ENCODE measurements around the gene CAPZA2.

GRCh38 chr7:116949941-116950801 is 87.8 kb downstream of the CAPZA2 start:
- no peak for TF ChIP-seq TOX (CRISPR knock-in tag; IDR thresholded peaks at IDR 0.05; ENCODE audit: borderline replicate concordance)
- TF ChIP-seq ZFP30 (CRISPR knock-in tag; IDR thresholded peaks at IDR 0.05): no peak
- no peak for TF ChIP-seq RARB (CRISPR knock-in tag; IDR thresholded peaks at IDR 0.05)
- TF ChIP-seq ZNF70 (CRISPR knock-in tag; IDR thresholded peaks at IDR 0.05): no peak
- TF ChIP-seq, protein P1, sequence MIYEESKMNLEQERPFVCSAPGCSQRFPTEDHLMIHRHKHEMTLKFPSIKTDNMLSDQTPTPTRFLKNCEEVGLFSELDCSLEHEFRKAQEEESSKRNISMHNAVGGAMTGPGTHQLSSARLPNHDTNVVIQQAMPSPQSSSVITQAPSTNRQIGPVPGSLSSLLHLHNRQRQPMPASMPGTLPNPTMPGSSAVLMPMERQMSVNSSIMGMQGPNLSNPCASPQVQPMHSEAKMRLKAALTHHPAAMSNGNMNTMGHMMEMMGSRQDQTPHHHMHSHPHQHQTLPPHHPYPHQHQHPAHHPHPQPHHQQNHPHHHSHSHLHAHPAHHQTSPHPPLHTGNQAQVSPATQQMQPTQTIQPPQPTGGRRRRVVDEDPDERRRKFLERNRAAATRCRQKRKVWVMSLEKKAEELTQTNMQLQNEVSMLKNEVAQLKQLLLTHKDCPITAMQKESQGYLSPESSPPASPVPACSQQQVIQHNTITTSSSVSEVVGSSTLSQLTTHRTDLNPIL (CRISPR knock-in tag; IDR thresholded peaks at IDR 0.05; ENCODE audit: low read depth): no peak
- TF ChIP-seq TCF4 (CRISPR knock-in tag; IDR thresholded peaks at IDR 0.05; ENCODE audit: borderline replicate concordance): no peak
- no peak for TF ChIP-seq ISL1 (CRISPR knock-in tag; IDR thresholded peaks at IDR 0.05)
- TF ChIP-seq, protein P2, sequence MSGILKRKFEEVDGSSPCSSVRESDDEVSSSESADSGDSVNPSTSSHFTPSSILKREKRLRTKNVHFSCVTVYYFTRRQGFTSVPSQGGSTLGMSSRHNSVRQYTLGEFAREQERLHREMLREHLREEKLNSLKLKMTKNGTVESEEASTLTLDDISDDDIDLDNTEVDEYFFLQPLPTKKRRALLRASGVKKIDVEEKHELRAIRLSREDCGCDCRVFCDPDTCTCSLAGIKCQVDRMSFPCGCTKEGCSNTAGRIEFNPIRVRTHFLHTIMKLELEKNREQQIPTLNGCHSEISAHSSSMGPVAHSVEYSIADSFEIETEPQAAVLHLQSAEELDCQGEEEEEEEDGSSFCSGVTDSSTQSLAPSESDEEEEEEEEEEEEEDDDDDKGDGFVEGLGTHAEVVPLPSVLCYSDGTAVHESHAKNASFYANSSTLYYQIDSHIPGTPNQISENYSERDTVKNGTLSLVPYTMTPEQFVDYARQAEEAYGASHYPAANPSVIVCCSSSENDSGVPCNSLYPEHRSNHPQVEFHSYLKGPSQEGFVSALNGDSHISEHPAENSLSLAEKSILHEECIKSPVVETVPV (CRISPR knock-in tag; IDR thresholded peaks at IDR 0.05): no peak
- no peak for TF ChIP-seq ARNTL (CRISPR knock-in tag; IDR thresholded peaks at IDR 0.05; ENCODE audit: borderline replicate concordance, low read depth)
- no peak for TF ChIP-seq POU6F1 (CRISPR knock-in tag; IDR thresholded peaks at IDR 0.05; ENCODE audit: borderline replicate concordance, low read depth)
- no peak for TF ChIP-seq TSHZ2 (CRISPR knock-in tag; IDR thresholded peaks at IDR 0.05)
- TF ChIP-seq, protein P3, sequence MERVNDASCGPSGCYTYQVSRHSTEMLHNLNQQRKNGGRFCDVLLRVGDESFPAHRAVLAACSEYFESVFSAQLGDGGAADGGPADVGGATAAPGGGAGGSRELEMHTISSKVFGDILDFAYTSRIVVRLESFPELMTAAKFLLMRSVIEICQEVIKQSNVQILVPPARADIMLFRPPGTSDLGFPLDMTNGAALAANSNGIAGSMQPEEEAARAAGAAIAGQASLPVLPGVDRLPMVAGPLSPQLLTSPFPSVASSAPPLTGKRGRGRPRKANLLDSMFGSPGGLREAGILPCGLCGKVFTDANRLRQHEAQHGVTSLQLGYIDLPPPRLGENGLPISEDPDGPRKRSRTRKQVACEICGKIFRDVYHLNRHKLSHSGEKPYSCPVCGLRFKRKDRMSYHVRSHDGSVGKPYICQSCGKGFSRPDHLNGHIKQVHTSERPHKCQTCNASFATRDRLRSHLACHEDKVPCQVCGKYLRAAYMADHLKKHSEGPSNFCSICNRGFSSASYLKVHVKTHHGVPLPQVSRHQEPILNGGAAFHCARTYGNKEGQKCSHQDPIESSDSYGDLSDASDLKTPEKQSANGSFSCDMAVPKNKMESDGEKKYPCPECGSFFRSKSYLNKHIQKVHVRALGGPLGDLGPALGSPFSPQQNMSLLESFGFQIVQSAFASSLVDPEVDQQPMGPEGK (CRISPR knock-in tag; IDR thresholded peaks at IDR 0.05; ENCODE audit: borderline replicate concordance): no peak
- no peak for TF ChIP-seq ZFP3 (CRISPR knock-in tag; IDR thresholded peaks at IDR 0.05)
- no peak for TF ChIP-seq ZC3H10 (CRISPR knock-in tag; IDR thresholded peaks at IDR 0.05)

Data from SK-N-SH treated with all-trans-retinoic acid at 6 μM for 48 hours (cell line).